Measurements from ENCODE around the gene JPH2. TPM values are rescaled to one million over a fixed set of nuclear protein-coding genes. Genes with fewer than 3 reads are reported as not detected.

The JPH2 gene
- polyA plus RNA-seq, 1 experiment, result 14.7 TPM

DNA sequence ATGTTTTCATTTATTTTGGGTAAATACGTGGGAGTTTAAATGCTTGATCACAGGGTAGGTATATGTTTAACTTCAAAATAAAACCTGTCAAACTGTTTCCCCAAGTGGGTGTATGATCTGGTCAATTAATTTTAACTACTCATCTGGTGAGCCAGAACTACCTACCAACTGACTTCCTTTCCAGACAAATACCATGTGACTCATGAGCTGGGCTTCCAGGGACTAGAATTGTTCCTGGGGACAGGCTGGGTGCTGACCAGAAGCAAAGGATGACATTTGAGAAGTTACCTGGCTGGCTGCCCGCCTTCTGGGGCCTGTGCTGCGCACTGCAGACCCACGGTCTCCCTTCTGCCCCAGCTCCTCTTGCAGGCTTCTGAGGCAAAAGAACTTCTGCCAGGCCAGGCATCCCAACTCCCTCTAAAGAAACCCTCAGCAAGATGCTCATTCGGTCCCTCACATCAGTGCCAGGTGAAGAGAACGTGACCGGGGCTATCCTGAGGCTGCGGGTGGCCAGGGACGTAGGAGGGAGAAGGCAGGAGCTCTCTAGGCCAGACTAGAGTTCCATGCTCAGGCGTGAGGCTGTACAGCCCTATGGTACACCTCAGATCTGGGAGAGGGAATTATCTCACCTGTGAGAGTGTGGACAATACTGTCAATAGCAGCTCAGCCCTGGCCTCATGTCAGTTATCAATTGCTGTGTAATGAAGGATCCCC is 103.6 kb downstream of the JPH2 start:
- ChIA-PET POLR2A (no interaction called here), CTCF (interaction anchor here (0.6 to 8.7 kb wide), 8 partner anchors 9 to 545 kb away, joined by 3 to 140 read pairs (median 3); no protein-coding TSS in a partner anchor)
- TF ChIP-seq, protein P1, sequence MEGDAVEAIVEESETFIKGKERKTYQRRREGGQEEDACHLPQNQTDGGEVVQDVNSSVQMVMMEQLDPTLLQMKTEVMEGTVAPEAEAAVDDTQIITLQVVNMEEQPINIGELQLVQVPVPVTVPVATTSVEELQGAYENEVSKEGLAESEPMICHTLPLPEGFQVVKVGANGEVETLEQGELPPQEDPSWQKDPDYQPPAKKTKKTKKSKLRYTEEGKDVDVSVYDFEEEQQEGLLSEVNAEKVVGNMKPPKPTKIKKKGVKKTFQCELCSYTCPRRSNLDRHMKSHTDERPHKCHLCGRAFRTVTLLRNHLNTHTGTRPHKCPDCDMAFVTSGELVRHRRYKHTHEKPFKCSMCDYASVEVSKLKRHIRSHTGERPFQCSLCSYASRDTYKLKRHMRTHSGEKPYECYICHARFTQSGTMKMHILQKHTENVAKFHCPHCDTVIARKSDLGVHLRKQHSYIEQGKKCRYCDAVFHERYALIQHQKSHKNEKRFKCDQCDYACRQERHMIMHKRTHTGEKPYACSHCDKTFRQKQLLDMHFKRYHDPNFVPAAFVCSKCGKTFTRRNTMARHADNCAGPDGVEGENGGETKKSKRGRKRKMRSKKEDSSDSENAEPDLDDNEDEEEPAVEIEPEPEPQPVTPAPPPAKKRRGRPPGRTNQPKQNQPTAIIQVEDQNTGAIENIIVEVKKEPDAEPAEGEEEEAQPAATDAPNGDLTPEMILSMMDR (IDR thresholded peaks at IDR 0.05; ENCODE audit: insufficient read depth, low read depth, low read length), result no peak
- Histone ChIP-seq H3K27me3 (ENCODE audit: control insufficient read depth, insufficient read depth, low read length) (no peaks in the 10 kb centered on the region), H3K4me3 (ENCODE audit: low read depth, low read length) (no peak overlapping the region), H3K36me3 (ENCODE audit: control insufficient read depth, insufficient read depth, low read length) (no peaks in the 10 kb centered on the region)
- DNase-seq (ENCODE audit: low read depth), result peak; percentile 39

- TF ChIP-seq, protein P1 (IDR thresholded peaks at IDR 0.05; ENCODE audit: insufficient read depth, low read depth, low read length), result no peak
- H3K27me3 ChIP-seq (ENCODE audit: control insufficient read depth, insufficient read depth, low read length), result no peaks in the 10 kb centered on the region
- no peak for DNase-seq (ENCODE audit: low read depth)
- POLR2A ChIA-PET, result no interaction called here
- no peak overlapping the region for H3K4me3 ChIP-seq (ENCODE audit: low read depth, low read length)
- H3K36me3 ChIP-seq (ENCODE audit: control insufficient read depth, insufficient read depth, low read length), result no peaks in the 10 kb centered on the region
- CTCF ChIA-PET, result interaction anchor here (0.6 to 8.7 kb wide), 8 partner anchors 13 to 544 kb away, joined by 3 to 140 read pairs (median 3); no protein-coding TSS in a partner anchor
These were observed 105.1 kb downstream of the JPH2 start for GRCh38 chr20:44081888-44082287.

GRCh38 chr20:44081476-44081875 is 105.5 kb downstream of the JPH2 start:
- POLR2A ChIA-PET, result no interaction called here
- Histone ChIP-seq H3K4me3 (ENCODE audit: low read depth, low read length) (no peak overlapping the region), H3K36me3 (ENCODE audit: control insufficient read depth, insufficient read depth, low read length) (no peaks in the 10 kb centered on the region), H3K27me3 (ENCODE audit: control insufficient read depth, insufficient read depth, low read length) (no peaks in the 10 kb centered on the region)
- no peak for DNase-seq (ENCODE audit: low read depth)
- TF ChIP-seq, protein P1 (IDR thresholded peaks at IDR 0.05; ENCODE audit: insufficient read depth, low read depth, low read length), result no peak
- CTCF ChIA-PET, result interaction anchor here (0.6 to 8.7 kb wide), 9 partner anchors 13 to 543 kb away, joined by 3 to 140 read pairs (median 3); no protein-coding TSS in a partner anchor

- CTCF ChIA-PET, result interaction anchor here (0.6 to 8.7 kb wide), 12 partner anchors 8 to 559 kb away, joined by 3 to 140 read pairs (median 4); no protein-coding TSS in a partner anchor
- H3K36me3 ChIP-seq (ENCODE audit: control insufficient read depth, insufficient read depth, low read length), result no peaks in the 10 kb centered on the region
- H3K4me3 ChIP-seq (ENCODE audit: low read depth, low read length), result no peak overlapping the region
- H3K27me3 ChIP-seq (ENCODE audit: control insufficient read depth, insufficient read depth, low read length), result no peaks in the 10 kb centered on the region
- POLR2A ChIA-PET, result no interaction called here
- DNase-seq (ENCODE audit: low read depth), result no peak
- TF ChIP-seq, protein P1 (IDR thresholded peaks at IDR 0.05; ENCODE audit: insufficient read depth, low read depth, low read length), result peak; percentile 94
These were observed 106.2 kb downstream of the JPH2 start for GRCh38 chr20:44080646-44081267.

- Histone ChIP-seq H3K27me3 (ENCODE audit: control insufficient read depth, insufficient read depth, low read length) (no peaks in the 10 kb centered on the region), H3K4me3 (ENCODE audit: low read depth, low read length) (no peak overlapping the region), H3K36me3 (ENCODE audit: control insufficient read depth, insufficient read depth, low read length) (no peaks in the 10 kb centered on the region)
- POLR2A ChIA-PET, result no interaction called here
- TF ChIP-seq, protein P1 (IDR thresholded peaks at IDR 0.05; ENCODE audit: insufficient read depth, low read depth, low read length), result no peak
- CTCF ChIA-PET, result interaction anchor here (0.6 to 8.7 kb wide), 11 partner anchors 9 to 558 kb away, joined by 3 to 140 read pairs (median 4); no protein-coding TSS in a partner anchor
- DNase-seq (ENCODE audit: low read depth), result no peak
These were observed 106.9 kb downstream of the JPH2 start for GRCh38 chr20:44080064-44080463.

All from BJ (cell line).